Measurements from ENCODE around the gene IRF6.

The IRF6 gene

DNA sequence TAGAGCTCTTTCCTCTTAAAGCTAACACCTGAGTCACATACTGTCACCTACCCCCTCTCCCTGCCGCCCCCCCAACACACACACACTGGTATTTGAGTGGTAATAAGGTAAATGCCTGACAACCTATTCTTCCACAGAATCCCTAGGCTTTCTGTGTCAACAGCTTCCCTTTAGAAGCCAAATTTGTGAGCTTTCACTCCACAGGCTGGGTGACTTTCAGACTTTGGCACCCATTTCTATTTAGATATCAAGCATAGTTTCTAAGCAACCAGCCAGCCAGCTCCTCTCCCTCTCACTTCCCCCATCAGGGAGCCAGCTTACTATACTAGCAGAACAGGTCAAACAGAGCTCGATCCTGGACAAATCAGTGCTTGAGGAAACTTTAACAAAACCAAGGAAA lies 18.4 kb downstream of the IRF6 start:
- peak; percentile 53 for DNase-seq

- DNase-seq = no peak
These were observed 19.8 kb downstream of the IRF6 start for GRCh38 chr1:209786146-209786545.

DNA sequence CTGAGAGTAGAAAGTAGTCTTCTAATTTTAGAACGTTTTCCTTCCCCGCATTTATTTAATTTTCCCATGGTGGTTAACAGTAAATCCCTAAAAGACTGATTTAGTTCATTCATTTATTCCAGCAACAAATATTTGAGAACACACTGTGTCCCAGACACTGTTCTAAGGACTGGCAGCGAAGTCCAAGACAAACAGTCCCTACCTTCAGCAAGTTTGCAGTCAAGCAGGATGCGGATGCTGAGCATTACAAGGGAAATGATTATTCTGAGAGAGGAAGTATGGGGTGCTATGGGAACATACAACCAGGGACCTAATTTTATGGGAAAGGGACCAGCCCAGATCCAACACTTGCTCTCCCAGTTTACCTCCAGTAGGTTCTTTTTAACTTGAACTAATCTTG lies 20.4 kb downstream of the IRF6 start:
- no peak for DNase-seq

- DNase-seq = peak; percentile 99
These were observed 21.4 kb downstream of the IRF6 start, which contains the start of gene C1orf74 for GRCh38 chr1:209784265-209785169. Gene C1orf74 (minus strand): TSS chr1:209784559. CDS start chr1:209783634, 925 bp downstream.

GRCh38 chr1:209783386-209783785 lies 22.6 kb downstream of the IRF6 start:
- no peak for DNase-seq

DNA sequence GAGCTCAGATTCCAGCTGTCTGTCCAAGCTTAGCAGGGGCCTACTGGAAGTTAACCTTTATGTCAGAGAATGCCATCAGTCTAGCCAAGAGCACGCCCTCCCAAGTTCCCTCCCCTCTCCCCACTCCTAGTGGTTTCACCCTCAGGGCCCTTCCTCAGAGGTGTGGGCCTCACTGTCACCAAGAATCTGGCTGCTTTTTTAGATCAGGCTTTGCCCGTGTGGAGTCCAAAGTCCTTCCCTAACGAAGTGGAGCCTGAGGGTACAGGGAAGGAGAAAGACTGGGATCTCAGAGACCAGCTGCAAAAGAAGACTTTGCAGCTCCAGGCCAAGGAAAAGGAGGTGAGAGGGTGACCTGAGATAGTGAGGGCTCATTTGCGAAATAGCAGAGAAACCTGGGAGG lies 25.7 kb downstream of the IRF6 start:
- DNase-seq = no peak

DNA sequence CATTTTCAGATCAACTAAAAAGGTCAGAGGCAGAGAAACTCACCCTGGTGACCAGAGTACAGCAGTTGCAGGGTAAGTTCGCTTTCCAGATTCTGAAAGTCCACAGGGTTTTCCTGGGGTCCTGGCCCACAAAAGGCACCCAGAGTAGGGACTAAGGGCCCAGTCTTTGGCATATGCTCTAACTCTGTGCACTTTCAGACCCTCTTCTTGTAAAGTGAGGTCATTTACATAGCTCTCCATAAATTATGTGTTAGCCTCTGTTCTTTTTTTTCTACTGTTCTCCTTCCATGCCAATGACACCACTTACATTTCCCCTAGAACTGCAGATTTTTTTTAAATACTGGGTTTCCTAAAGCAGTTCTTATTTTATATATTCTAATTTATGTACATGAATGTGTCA lies 27.8 kb downstream of the IRF6 start:
- DNase-seq = no peak

DNA sequence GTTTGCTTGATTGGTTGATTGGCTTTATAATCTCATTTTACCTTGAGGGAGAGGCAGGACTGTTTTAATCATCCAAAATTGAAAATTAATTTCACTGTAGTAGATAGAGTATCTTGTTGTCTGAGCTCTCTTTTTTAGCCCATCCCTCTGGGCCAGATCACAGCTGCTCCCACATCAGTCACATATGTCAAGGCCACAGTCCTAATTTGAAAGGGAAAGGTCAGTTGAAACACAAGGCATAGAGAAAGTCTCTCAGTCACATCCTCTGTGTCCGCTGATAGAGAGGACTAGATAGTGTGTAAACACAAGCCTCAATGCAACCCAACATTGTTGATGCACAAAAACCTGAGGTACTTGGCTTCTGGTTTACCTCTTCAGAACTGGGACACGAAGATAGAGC lies 28.4 kb downstream of the IRF6 start:
- no peak for DNase-seq

GRCh38 chr1:209775678-209776077 lies 30.3 kb downstream of the IRF6 start:
- no peak for DNase-seq

DNA sequence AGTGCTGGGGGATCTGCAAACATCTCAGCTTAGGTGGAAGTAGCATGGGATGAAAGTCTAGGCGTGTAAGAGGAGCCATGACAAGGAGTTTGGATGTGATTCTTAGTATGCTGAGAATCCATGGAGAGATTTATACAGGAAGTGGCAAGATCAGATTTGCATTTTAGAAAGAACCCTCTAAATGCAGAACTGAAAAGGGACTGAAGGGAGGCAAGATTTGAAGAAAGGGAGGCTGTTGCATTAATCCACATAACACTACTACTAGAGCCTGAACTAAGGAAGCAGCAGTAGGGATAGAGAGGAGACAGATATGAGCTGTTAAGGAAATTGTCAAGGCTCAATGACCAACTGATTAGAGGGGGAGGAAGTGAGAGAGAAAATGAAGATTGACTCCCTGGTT lies 31.4 kb downstream of the IRF6 start:
- no peak for DNase-seq

DNA sequence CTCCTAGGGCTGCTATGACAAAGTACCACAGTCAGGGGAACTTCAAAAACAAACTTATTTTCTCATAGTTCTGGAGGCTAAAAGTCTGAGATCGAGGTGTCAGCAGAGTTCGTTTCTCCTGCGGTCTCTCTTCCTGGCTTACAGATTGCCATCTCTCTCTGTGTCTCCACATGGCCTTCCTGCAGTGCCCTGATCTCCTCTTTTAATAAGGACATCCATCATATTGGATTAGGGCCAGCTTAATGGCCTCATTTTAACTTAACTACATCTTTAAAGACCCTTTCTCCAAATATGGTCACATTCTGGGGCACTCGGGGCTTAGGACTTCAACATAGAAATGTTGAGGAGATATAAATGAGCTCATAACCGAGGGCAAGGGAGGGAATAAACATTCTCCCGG lies 33.8 kb downstream of the IRF6 start:
- DNase-seq = no peak

DNA sequence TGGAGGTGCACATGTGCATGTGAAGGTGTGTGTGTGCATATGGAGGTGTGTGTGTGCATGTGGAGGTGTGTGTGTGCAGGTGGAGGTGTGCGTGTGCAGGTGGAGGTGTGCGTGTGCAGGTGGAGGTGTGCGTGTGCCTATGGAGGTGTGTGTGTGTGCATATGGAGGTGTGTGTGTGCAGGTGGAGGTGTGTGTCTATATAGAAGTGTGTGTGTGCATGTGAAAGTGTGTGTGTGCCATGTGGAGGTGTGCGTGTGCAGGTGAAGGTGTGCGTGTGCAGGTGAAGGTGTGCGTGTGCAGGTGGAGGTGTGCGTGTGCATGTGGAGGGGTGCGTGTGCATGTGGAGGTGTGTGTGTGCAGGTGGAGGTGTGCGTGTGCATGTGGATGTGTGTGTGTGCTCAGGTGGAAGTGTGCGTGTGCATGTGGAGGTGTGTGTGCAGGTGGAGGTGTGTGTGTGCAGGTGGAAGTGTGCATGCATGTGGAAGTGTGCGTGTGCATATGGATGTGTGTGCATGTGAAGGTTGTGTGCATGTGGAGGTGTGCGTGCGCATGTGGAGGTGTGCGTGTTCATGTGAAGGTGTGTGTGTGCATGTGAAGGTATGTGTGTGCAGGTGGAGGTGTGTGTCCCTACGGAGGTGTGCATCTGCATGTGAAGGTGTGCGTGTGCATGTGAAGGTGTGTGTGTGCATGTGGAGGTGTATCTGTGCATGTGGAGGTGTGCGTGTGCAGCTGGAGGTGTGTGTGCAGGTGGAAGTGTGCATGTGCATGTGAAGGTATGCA lies 35.1 kb downstream of the IRF6 start:
- no peak for DNase-seq

DNA sequence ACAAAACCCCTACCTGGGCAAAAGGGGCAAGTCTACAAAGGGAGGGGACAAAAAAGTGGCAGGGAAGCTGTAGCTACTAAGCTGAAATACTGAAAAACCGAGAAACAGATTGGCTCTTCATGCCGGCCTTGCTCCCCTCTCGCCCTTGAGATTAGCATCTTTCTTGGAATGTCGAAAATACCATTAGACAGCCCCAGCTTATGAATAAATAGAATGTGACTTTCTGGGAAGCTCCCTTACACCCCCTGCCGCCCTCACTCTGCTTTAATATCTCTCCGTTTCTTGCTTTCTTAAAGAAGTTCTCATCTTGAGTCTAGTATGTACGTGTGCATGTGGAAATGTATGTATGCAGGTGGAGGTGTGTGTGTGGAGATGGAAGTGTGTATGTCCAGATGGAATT lies 36.0 kb downstream of the IRF6 start:
- DNase-seq = no peak

DNA sequence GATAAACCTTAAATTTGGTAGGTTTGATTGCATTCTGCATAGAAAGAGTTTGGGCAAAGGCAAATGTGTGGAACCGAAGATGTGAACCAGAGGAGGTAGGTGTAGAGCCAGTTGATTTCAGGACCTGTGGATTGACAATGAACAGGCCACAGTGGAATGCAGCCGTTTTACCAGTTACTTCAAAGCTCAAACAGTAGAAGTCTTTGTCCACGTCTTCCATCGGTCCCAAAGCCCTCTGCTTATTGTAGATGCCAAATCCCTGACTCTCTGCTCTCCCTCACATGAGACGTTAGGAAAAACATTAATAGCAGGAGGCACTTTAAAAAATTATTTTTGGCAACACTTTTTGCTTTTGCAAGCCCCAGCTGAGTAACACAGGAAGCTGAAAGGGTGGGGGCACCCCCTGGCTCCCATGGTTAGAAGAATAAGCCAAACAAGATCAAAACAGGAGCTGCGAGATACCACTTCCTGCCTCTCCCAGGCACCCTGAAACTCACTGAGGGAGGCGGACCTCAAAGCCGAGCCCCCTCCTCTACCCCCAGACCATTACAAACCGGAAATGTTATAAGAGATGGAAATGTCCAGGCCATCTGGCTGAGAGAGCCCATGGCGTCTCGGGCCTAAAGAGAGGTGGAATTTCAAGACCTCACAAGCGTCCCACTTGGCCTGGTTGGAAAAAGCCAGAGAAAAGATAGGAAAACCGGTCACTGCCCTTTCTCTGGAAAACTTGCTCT lies 36.6 kb downstream of the IRF6 start:
- no peak for DNase-seq

DNA sequence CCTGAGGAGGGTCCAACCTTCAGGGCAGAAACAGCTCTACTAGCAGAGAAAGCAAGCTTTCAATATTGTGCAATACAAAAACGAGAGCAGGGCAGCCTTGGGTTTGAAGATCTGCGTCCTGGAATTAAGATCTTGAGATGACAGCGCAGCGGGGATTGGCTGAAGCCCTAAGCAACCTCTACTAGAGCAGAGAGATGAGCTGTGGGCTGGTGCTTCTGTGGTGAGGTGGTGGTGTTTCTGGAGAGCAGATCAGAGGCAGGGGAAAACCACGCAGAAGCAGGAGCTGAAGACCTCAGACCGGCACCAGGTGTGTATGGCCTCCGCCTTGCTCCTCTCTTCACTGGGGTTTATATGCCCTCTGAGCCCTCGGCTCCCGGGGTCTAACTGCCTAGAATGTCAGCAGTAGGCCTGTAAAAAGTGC lies 37.6 kb downstream of the IRF6 start:
- DNase-seq = no peak

GRCh38 chr1:209767706-209768105 lies 38.2 kb downstream of the IRF6 start:
- no peak for DNase-seq

GRCh38 chr1:209767096-209767495 lies 38.8 kb downstream of the IRF6 start:
- DNase-seq = no peak

- DNase-seq = no peak
These were observed 39.9 kb downstream of the IRF6 start for GRCh38 chr1:209766051-209766450.

GRCh38 chr1:209761011-209761635 lies 44.8 kb downstream of the IRF6 start:
- DNase-seq = no peak

- DNase-seq = no peak
These were observed 46.0 kb downstream of the IRF6 start for GRCh38 chr1:209759829-209760359.

DNA sequence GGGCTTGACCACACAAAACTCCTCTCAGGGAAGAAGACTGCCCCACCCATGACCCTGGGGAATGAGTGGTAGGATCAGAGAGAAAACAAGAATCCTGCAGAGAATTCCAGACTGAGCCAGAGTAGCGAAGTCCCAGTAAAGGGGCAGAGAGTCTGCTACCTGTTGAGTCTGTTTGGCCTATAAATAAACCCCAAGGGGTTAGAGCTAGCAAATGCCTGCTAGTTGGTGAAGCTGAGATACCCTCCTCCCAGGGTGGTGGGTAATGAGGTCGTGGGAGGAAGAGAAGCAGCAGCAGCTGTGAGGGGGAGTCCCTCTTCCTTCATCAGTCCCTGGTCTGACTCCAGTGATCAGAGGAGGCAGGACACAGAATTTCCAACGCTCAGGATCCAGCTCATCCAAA lies 47.5 kb downstream of the IRF6 start:
- DNase-seq = no peak

DNA sequence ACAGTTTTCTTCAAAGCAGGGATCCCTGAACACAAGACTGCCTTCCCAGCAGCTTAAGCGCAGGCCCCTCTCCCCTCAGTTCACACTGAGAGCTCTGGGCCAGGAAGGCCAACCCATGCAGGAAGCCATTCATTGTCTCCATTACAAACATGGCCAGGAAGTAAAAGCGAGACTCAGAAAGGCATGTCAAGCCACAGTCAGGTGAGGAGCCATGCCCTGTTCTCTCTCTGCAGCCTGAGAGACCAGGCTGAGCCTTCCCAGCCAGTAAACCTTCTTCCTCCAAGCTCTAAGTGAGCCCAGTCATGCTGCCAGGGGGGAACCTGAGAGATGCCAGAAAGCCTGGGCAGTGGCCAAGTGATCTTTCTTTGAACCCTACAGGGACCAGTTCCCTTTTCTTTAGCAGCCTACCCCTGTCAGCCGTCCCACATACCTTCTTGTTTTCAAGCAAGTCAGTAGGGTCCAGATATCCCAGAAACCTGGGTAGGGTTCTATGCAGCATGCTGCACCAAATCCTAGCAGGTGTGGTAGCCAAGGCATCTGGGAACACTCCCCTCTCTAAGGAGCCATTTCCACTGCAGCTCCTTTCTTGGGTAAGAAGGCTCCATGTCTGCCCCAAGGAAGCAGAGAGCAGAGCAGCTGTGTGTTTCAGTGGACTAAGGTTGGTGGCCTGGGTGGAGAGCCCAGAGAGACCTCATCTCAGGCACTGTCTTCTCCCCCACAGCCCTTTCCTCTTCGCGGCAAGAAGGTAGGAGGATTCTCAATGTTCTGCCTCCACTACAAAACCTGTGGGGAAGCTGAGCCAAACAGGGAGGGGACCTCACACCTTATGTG lies 49.1 kb downstream of the IRF6 start:
- no peak for DNase-seq

Data from COR-L47 (cell line).